Activated CD8-positive, alpha-beta T cell treated with anti-CD3 and anti-CD28 coated beads, Interleukin-2, amount 10 ng/mL, durations not matched to agents 7 days and 5 days (primary cell): ENCODE measurements around the gene NUP160. TPM values are rescaled to one million over a fixed set of nuclear protein-coding genes. Genes with fewer than 3 reads are reported as not detected.
A peak's percentile ranks its signal among the peaks of the same experiment; 100 is the strongest.
"Not testable (repeated sequence)": the region's sequence is repeated elsewhere in the genome, so short reads cannot be mapped to it uniquely, and the experiment has no call there.

Experiments
- ATAC-seq: fragments of 150-1000 bp; cut with Tn5 transposase; one replicate; pipeline ENCODE4 v1.10.0; 2021; ENCODE audit warnings: moderate library complexity
- CTCF ChIA-PET: fragments of 350-600 bp; sonication (Branson Sonifier 250); formaldehyde crosslinking; loops from one replicate; lab custom pipeline; 2021; ENCODE audit warnings: antibody characterized with exemption; lab: Charles Lee
- POLR2A ChIA-PET: fragments of 350-600 bp; sonication (Branson Sonifier 250); formaldehyde crosslinking; loops from one replicate; lab custom pipeline; 2021; ENCODE audit warnings: antibody characterized with exemption; lab: Charles Lee
- DNase-seq: peaks from one replicate; pipeline ENCODE4 v3.0.0-alpha.2; 2020
- H3K27ac Mint-ChIP-seq: one replicate; pipeline ENCODE4 v1.8.0; 2021; ENCODE audit warnings: mild to moderate bottlenecking, mixed read lengths
- H3K27me3 Mint-ChIP-seq: one replicate; pipeline ENCODE4 v1.8.0; 2021; ENCODE audit warnings: low read depth, mixed read lengths
- H3K36me3 Mint-ChIP-seq: one replicate; pipeline ENCODE4 v1.8.0; 2021; ENCODE audit warnings: low read depth, mixed read lengths
- H3K4me1 Mint-ChIP-seq: one replicate; pipeline ENCODE4 v1.8.0; 2021; ENCODE audit warnings: low read depth, mixed read lengths
- H3K4me3 Mint-ChIP-seq: one replicate; pipeline ENCODE4 v1.8.0; 2021; ENCODE audit warnings: mild to moderate bottlenecking, mixed read lengths
- H3K9me3 Mint-ChIP-seq: one replicate; pipeline ENCODE4 v1.8.0; 2022; ENCODE audit warnings: mixed read lengths; ENCODE audit not compliant: insufficient read depth
- total RNA-seq, 2 experiments: library from RNA; stranded (reverse); gene quantifications; one replicate each; pipeline ENCODE4 v1.2.3, GENCODE V29; 2021

NUP160 gene
- total RNA-seq, 2 experiments from 2014 or later: 67.8 to 70.8 TPM

GRCh38 chr11:47879259-47880158, 31.4 kb upstream of the NUP160 start:
- Mint-ChIP-seq H3K4me1 (peaks cover 11% of the 10 kb centered on the region), H3K27me3 (peaks cover 2% of the 10 kb centered on the region), H3K36me3 (peaks cover 5% of the 10 kb centered on the region), H3K4me3 (no peak overlapping the region), H3K9me3 (peaks cover 16% of the 10 kb centered on the region), H3K27ac (no peak overlapping the region)
- ChIA-PET CTCF (interaction anchor here (0.6 kb wide), 1 partner anchor 231 kb away, joined by 3 read pairs; no protein-coding TSS in a partner anchor), POLR2A (no interaction called here)
- ATAC-seq: no peak
- DNase-seq: no peak

GRCh38 chr11:47875858-47876257, 27.7 kb upstream of the NUP160 start:
- peaks cover 16% of the 10 kb centered on the region for H3K9me3 Mint-ChIP-seq
- DNase-seq, H3K4me1 Mint-ChIP-seq, CTCF ChIA-PET, POLR2A ChIA-PET, H3K36me3 Mint-ChIP-seq, H3K4me3 Mint-ChIP-seq, H3K27ac Mint-ChIP-seq, ATAC-seq, H3K27me3 Mint-ChIP-seq: not testable (repeated sequence)

GRCh38 chr11:47870404-47870803, 22.3 kb upstream of the NUP160 start:
- Mint-ChIP-seq H3K4me1 (peaks cover 8% of the 10 kb centered on the region), H3K27ac (no peak overlapping the region), H3K9me3 (peaks cover under 1% of the 10 kb centered on the region), H3K36me3 (peaks cover under 1% of the 10 kb centered on the region), H3K27me3 (peaks cover 4% of the 10 kb centered on the region), H3K4me3 (no peak overlapping the region)
- DNase-seq (no peak), ATAC-seq (no peak)
- ChIA-PET POLR2A (no interaction called here), CTCF (no interaction called here)

GRCh38 chr11:47869544-47870393, 21.6 kb upstream of the NUP160 start:
- Mint-ChIP-seq H3K4me3 (no peak overlapping the region), H3K9me3 (no peaks in the 10 kb centered on the region), H3K27ac (no peak overlapping the region), H3K27me3 (peaks cover 7% of the 10 kb centered on the region), H3K36me3 (no peaks in the 10 kb centered on the region), H3K4me1 (peaks cover 12% of the 10 kb centered on the region)
- CTCF ChIA-PET: no interaction called here
- no peak for DNase-seq
- no peak for ATAC-seq
- POLR2A ChIA-PET: no interaction called here

GRCh38 chr11:47867823-47868222, 19.7 kb upstream of the NUP160 start:
- ChIA-PET CTCF (interaction anchor here (1.3 kb wide), 1 partner anchor 15 kb away, joined by 4 read pairs; no protein-coding TSS in a partner anchor), POLR2A (no interaction called here)
- Mint-ChIP-seq H3K4me1 (peaks cover 28% of the 10 kb centered on the region), H3K27ac (no peak overlapping the region), H3K27me3 (peaks cover 9% of the 10 kb centered on the region), H3K9me3 (no peaks in the 10 kb centered on the region), H3K4me3 (no peak overlapping the region), H3K36me3 (no peaks in the 10 kb centered on the region)
- DNase-seq (no peak), ATAC-seq (no peak)

- H3K27me3 Mint-ChIP-seq, CTCF ChIA-PET, H3K36me3 Mint-ChIP-seq, POLR2A ChIA-PET, H3K4me3 Mint-ChIP-seq, H3K27ac Mint-ChIP-seq, DNase-seq, H3K9me3 Mint-ChIP-seq, ATAC-seq: not testable (repeated sequence)
- peaks cover 34% of the 10 kb centered on the region for H3K4me1 Mint-ChIP-seq
These were observed 18.7 kb upstream of the NUP160 start for GRCh38 chr11:47866892-47867291.

GRCh38 chr11:47864901-47865300, 16.8 kb upstream of the NUP160 start:
- H3K36me3 Mint-ChIP-seq: no peaks in the 10 kb centered on the region
- no peaks in the 10 kb centered on the region for H3K9me3 Mint-ChIP-seq
- DNase-seq (no peak), ATAC-seq (no peak)
- H3K4me3 Mint-ChIP-seq: no peak overlapping the region
- peaks cover 7% of the 10 kb centered on the region for H3K27me3 Mint-ChIP-seq
- POLR2A ChIA-PET: interaction anchor here (1.1 kb wide), 1 partner anchor 17 kb away, joined by 3 read pairs; the partner anchor contains the start of gene NUP160
- CTCF ChIA-PET: interaction anchor here (1.5 to 2.1 kb wide), 3 partner anchors 11 to 244 kb away, joined by 6 to 8 read pairs (median 7); no protein-coding TSS in a partner anchor
- peaks cover 38% of the 10 kb centered on the region for H3K4me1 Mint-ChIP-seq
- H3K27ac Mint-ChIP-seq: no peak overlapping the region

- no peaks in the 10 kb centered on the region for H3K36me3 Mint-ChIP-seq
- ChIA-PET POLR2A (no interaction called here), CTCF (interaction anchor here (1.9 to 2.1 kb wide), 2 partner anchors 70 to 245 kb away, joined by 6 to 8 read pairs; no protein-coding TSS in a partner anchor)
- peaks cover 7% of the 10 kb centered on the region for H3K27me3 Mint-ChIP-seq
- peaks cover 31% of the 10 kb centered on the region for H3K4me1 Mint-ChIP-seq
- no peaks in the 10 kb centered on the region for H3K9me3 Mint-ChIP-seq
- ATAC-seq (no peak), DNase-seq (no peak)
- peak overlapping the region; percentile 2 for H3K27ac Mint-ChIP-seq
- H3K4me3 Mint-ChIP-seq: no peak overlapping the region
These were observed 15.8 kb upstream of the NUP160 start for GRCh38 chr11:47863898-47864430.

GRCh38 chr11:47863189-47863897, 15.2 kb upstream of the NUP160 start:
- H3K27ac Mint-ChIP-seq: peak overlapping the region; percentile 53
- H3K36me3 Mint-ChIP-seq: no peaks in the 10 kb centered on the region
- peaks cover 31% of the 10 kb centered on the region for H3K4me1 Mint-ChIP-seq
- H3K27me3 Mint-ChIP-seq: peaks cover 7% of the 10 kb centered on the region
- peak overlapping the region; percentile 39 for H3K4me3 Mint-ChIP-seq
- H3K9me3 Mint-ChIP-seq: no peaks in the 10 kb centered on the region
- ChIA-PET POLR2A (no interaction called here), CTCF (interaction anchor here (1.9 to 2.1 kb wide), 2 partner anchors 71 to 246 kb away, joined by 6 to 8 read pairs; no protein-coding TSS in a partner anchor)
- ATAC-seq: peak; percentile 73
- DNase-seq: no peak

GRCh38 chr11:47861728-47862127, 13.6 kb upstream of the NUP160 start:
- Mint-ChIP-seq H3K4me1 (peaks cover 42% of the 10 kb centered on the region), H3K36me3 (no peaks in the 10 kb centered on the region), H3K4me3 (no peak overlapping the region), H3K27me3 (peaks cover 9% of the 10 kb centered on the region), H3K27ac (no peak overlapping the region), H3K9me3 (no peaks in the 10 kb centered on the region)
- POLR2A ChIA-PET: interaction anchor here (0.6 to 0.9 kb wide), 2 partner anchors 14 to 293 kb away, joined by 3 to 4 read pairs; partner anchors contain the start of gene NUP160
- CTCF ChIA-PET: interaction anchor here (0.8 kb wide), 1 partner anchor 9 kb away, joined by 4 read pairs; no protein-coding TSS in a partner anchor
- no peak for ATAC-seq
- no peak for DNase-seq

GRCh38 chr11:47860536-47860935, 12.4 kb upstream of the NUP160 start:
- POLR2A ChIA-PET: no interaction called here
- H3K27me3 Mint-ChIP-seq: peaks cover 9% of the 10 kb centered on the region
- no peaks in the 10 kb centered on the region for H3K36me3 Mint-ChIP-seq
- no peak overlapping the region for H3K27ac Mint-ChIP-seq
- ATAC-seq (no peak), DNase-seq (no peak)
- CTCF ChIA-PET: no interaction called here
- H3K9me3 Mint-ChIP-seq: no peaks in the 10 kb centered on the region
- no peak overlapping the region for H3K4me3 Mint-ChIP-seq
- peaks cover 42% of the 10 kb centered on the region for H3K4me1 Mint-ChIP-seq
